K562 (cell line): ENCODE data around the gene HNRNPU. TPM values are rescaled to one million over a fixed set of nuclear protein-coding genes. Genes with fewer than 3 reads are reported as not detected.

Source experiments
- ATAC-seq: fragments of 200-7000 bp; cut with Tn5 transposase; 3 replicates; pipeline ENCODE4 v1.9.1; 2020; ENCODE audit warnings: moderate library complexity
- BruUV-seq: library from RNA; stranded (reverse); fragments of 400-500 nt; replicated peaks from 2 replicates; lab custom pipeline; 2021; lab: Mats Ljungman, UMichigan
- CTCF ChIA-PET: fragments of 300-600 bp; formaldehyde crosslinking; extraction: SDS; loops from one replicate; lab custom pipeline; 2021; ENCODE audit warnings: low intra/inter-chr PET ratio; lab: Yijun Ruan, JAX
- POLR2A ChIA-PET: fragments of 300-600, 350-650 bp; sonication (Branson Sonifier 250); formaldehyde crosslinking; extraction: SDS; loops from one replicate; lab custom pipeline; 2021; ENCODE audit warnings: antibody characterized with exemption, inconsistent platforms; lab: Yijun Ruan, JAX
- DNase-seq, 4 experiments: peaks; one replicate each; pipeline versions ENCODE4 v3.0.0 to v3.0.0-alpha.2; 2011 to 2018; ENCODE audit warnings: low spot score in 3 of 4, mixed read lengths in 3 of 4; ENCODE audit errors: extremely low read depth in 1 of 4
- FAIRE-seq: peaks from 2 replicates; lab custom pipeline; 2011; peaks lifted over from hg19 to GRCh38; lab: Jason Lieb, UNC
- H2AFZ ChIP-seq: 2 replicates; pipeline ENCODE4 v1.6.0; 2011; ENCODE audit warnings: low read depth, low read length, control low read depth, inconsistent platforms
- H3K27ac ChIP-seq: fragments of 200-600 bp; 3 replicates; pipeline ENCODE4 v1.8.0; 2011; ENCODE audit warnings: low read depth, mild to moderate bottlenecking, control low read depth, inconsistent platforms, low read length, moderate library complexity, mixed read lengths; ENCODE audit errors: extremely low read depth
- H3K27me3 ChIP-seq, 2 experiments: fragments of 300-600 bp in 1 of 2; 2 replicates in 1 of 2; 3 replicates in 1 of 2; pipeline versions ENCODE4 v1.6.0 to v1.8.0; 2011; ENCODE audit warnings: inconsistent platforms in 2 of 2, low read length in 2 of 2, mild to moderate bottlenecking in 1 of 2, mixed read lengths in 1 of 2, moderate library complexity in 1 of 2; ENCODE audit not compliant: control insufficient read depth in 2 of 2, insufficient read depth in 2 of 2
- H3K36me3 ChIP-seq: fragments of 300-600 bp; 3 replicates; pipeline ENCODE4 v1.8.0; 2011; ENCODE audit warnings: mild to moderate bottlenecking, low read length, inconsistent platforms; ENCODE audit not compliant: control insufficient read depth, insufficient read depth
- H3K4me1 ChIP-seq, 2 experiments: fragments of 200-600 bp in 1 of 2; replicated peaks in 1 of 2; 2 replicates in 1 of 2; 3 replicates in 1 of 2; pipeline versions ENCODE4 v1.5.1 to v1.8.0; 2011; ENCODE audit warnings: inconsistent platforms in 2 of 2, low read length in 2 of 2, mild to moderate bottlenecking in 1 of 2, mixed read lengths in 1 of 2, moderate library complexity in 1 of 2; ENCODE audit not compliant: control insufficient read depth in 2 of 2, insufficient read depth in 2 of 2
- H3K4me2 ChIP-seq: 2 replicates; pipeline ENCODE4 v1.6.1; 2011; ENCODE audit warnings: low read length, control low read depth, inconsistent platforms, mixed read lengths; ENCODE audit not compliant: insufficient read depth
- H3K4me3 ChIP-seq: fragments of 200-600 bp; sonication (generic), shearing (Covaris generic); 2 replicates; pipeline ENCODE4 v1.5.1; 2016; ENCODE audit warnings: control low read depth, inconsistent platforms
- H3K79me2 ChIP-seq: fragments of 200-600 bp; 3 replicates; pipeline ENCODE4 v1.8.0; 2011; ENCODE audit warnings: low read length, inconsistent platforms; ENCODE audit not compliant: control insufficient read depth, insufficient read depth
- H3K9ac ChIP-seq, 2 experiments: 2 replicates each; pipeline versions ENCODE4 v1.6.0 to v1.6.1; 2011; ENCODE audit warnings: low read depth in 2 of 2, low read length in 2 of 2, control low read depth in 1 of 2, inconsistent platforms in 1 of 2, mild to moderate bottlenecking in 1 of 2, mixed read lengths in 1 of 2; ENCODE audit not compliant: insufficient read depth in 1 of 2
- H3K9me1 ChIP-seq: one replicate; pipeline ENCODE4 v1.6.0; 2011; ENCODE audit warnings: inconsistent platforms, mild to moderate bottlenecking, low read length, moderate library complexity; ENCODE audit not compliant: control insufficient read depth, insufficient read depth
- H3K9me3 ChIP-seq: replicated peaks from 2 replicates; pipeline ENCODE4 v1.5.1; 2011; ENCODE audit warnings: low read depth, low read length, inconsistent platforms; ENCODE audit not compliant: control insufficient read depth, insufficient read depth
- H4K20me1 ChIP-seq: replicated peaks from 2 replicates; pipeline ENCODE4 v1.6.1; 2011; ENCODE audit warnings: low read length, inconsistent platforms, mixed read lengths; ENCODE audit not compliant: control insufficient read depth, insufficient read depth
- DACH1 ChIP-seq: fragments of 450-650 bp; IDR thresholded peaks from 2 replicates; pipeline ENCODE4 v1.6.1; 2018; ENCODE audit not compliant: partially characterized antibody
- ELF2 ChIP-seq: fragments of 250-450 bp; sonication (Bioruptor Pico); IDR thresholded peaks from 2 replicates; pipeline ENCODE4 v1.5.0; 2021; ENCODE audit warnings: mild to moderate bottlenecking
- GTF2E2 ChIP-seq: fragments of 200-800 bp; sonication (Bioruptor generic); IDR thresholded peaks from 2 replicates; pipeline ENCODE4 v1.6.1; 2016; ENCODE audit warnings: missing genetic modification characterization, missing compliant biosample characterization
- SMARCA4 ChIP-seq: fragments of 450-650 bp; IDR thresholded peaks from 2 replicates; pipeline ENCODE4 v1.6.1; 2016
- VEZF1 ChIP-seq: fragments of 200-800 bp; sonication (Bioruptor generic); IDR thresholded peaks from 2 replicates; pipeline ENCODE4 v1.6.1; 2017; ENCODE audit warnings: missing genetic modification characterization, missing compliant biosample characterization
- ZBTB43 ChIP-seq: sonication (generic); formaldehyde crosslinking; IDR thresholded peaks from 2 replicates; pipeline ENCODE4 v1.8.0; 2023; ENCODE audit warnings: mild to moderate bottlenecking, missing genetic modification reagents
- ZBTB7A ChIP-seq: IDR thresholded peaks from 2 replicates; pipeline ENCODE4 v1.6.1; 2011; ENCODE audit warnings: low read depth, mild to moderate bottlenecking, low read length, moderate library complexity, borderline replicate concordance; ENCODE audit not compliant: control insufficient read depth
- ZKSCAN1 ChIP-seq: fragments of 150-350 bp; IDR thresholded peaks from 2 replicates; pipeline ENCODE4 v1.6.1; 2016; ENCODE audit warnings: low read depth, low read length
- ZNF436 ChIP-seq: fragments of 250-450, 450-650 bp; sonication (Bioruptor Pico); formaldehyde crosslinking; IDR thresholded peaks from 2 replicates; pipeline ENCODE4 v1.7.0; 2020; ENCODE audit warnings: mild to moderate bottlenecking
- ZZZ3 ChIP-seq: fragments of 450-650 bp; IDR thresholded peaks from 2 replicates; pipeline ENCODE4 v1.6.1; 2016; ENCODE audit warnings: antibody characterized with exemption, mild to moderate bottlenecking, moderate library complexity
- WGBS: fragments of 100-300 bp; shearing (Covaris generic); methylation state at CpG from one replicate; pipeline ENCODE4 v1.1.6; 2016; ENCODE audit warnings: low coverage, mixed read lengths; ENCODE audit not compliant: insufficient coverage; ENCODE audit errors: missing lambda C conversion rate; 5-methylcytosine and 5-hydroxymethylcytosine counted together
- in situ Hi-C: fragments of 300-500 bp; cut with MboI; formaldehyde crosslinking; loops from 4 replicates; pipeline ENCODE4 v1.15.0; 2018; ENCODE audit warnings: inconsistent platforms, mixed read lengths
- intact Hi-C: fragments of 100-400 bp; cut with micrococcal nuclease; formaldehyde crosslinking; loops from 2 replicates; pipeline ENCODE4 v1.14.2; 2022
- polyA plus RNA-seq, 8 experiments: library from polyadenylated mRNA; depleted of rRNA in 4 of 8; stranded (reverse) in 5 of 8; unstranded in 3 of 8; fragments of >200 nt; fragmentation: Nextera tagmentation in 2 of 8; fragmentation: Illumina TruSeq in 1 of 8; extraction: Ambion mirVana in 2 of 8; extraction: Trizol in 1 of 8; gene quantifications; 2 replicates each; pipeline versions ENCODE4 v1.2.1 to v1.2.3, GENCODE V29; 2011 to 2014; ENCODE audit warnings: inconsistent platforms in 1 of 8, missing spikeins in 1 of 8
- total RNA-seq, 7 experiments: library from RNA; depleted of rRNA in 6 of 7; stranded (reverse); fragments of >200 nt in 6 of 7; fragmentation: Illumina TruSeq in 2 of 7; extraction: Trizol in 2 of 7; gene quantifications; 2 replicates each; pipeline versions ENCODE4 v1.2.1 to v1.2.3, GENCODE V29; 2011 to 2021; ENCODE audit warnings: low replicate concordance in 1 of 7
- TF ChIP-seq, protein P1 (sequence below), 3 experiments: IDR thresholded peaks in 2 of 3; conservative IDR thresholded peaks in 1 of 3; 2 replicates each; pipeline ENCODE4 v1.5.1; 2011 to 2012; ENCODE audit warnings: low read length in 3 of 3, mild to moderate bottlenecking in 3 of 3, control low read depth in 2 of 3, improper control_type of control experiment in 1 of 3, inconsistent platforms in 1 of 3, low read depth in 1 of 3, mixed read lengths in 1 of 3, moderate library complexity in 1 of 3; ENCODE audit not compliant: insufficient read depth in 2 of 3

The HNRNPU gene
- total and polyA plus RNA-seq, 9 of the 15 experiments (the other 6 are each of a cell fraction or from before 2014, with no cell fraction given), result 159 to 777 (median 577) TPM

DNA sequence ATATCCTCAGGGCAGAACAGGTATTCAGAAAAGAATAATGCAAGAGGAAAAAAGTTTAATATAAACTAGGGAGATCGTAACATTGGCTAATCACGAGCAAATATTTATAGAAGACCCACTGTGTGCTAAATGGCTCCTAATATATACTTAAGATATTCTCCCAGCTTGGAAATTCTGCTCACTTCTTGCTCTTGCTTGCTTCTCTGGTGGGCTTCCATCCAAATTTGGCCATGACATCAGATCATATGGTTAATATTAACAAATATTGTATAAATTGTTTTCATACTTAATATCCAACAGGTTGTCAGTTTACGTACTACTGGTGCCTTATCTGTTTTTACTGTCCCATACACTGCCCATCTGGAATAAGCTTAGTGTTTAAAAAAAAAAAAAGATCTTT is 27.8 kb downstream of the HNRNPU start:
- Histone ChIP-seq H3K27me3 (no peaks in the 10 kb centered on the region), H3K9me3 (no peaks in the 10 kb centered on the region), H3K27ac (peak overlapping the region; percentile 98), H3K79me2 (peaks cover 61% of the 10 kb centered on the region), H3K4me3 (peak overlapping the region; percentile 74), H3K9me1 (no peaks in the 10 kb centered on the region), H3K9ac (peak overlapping the region in 1 of 2 experiments; percentile 97; a peak in 3 of 4 replicates), H2AFZ (no peak overlapping the region), H3K4me1 (peaks cover 15 to 17% of the 10 kb centered on the region in 2 experiments; a peak in 4 of 5 replicates), H3K36me3 (peaks cover 48% of the 10 kb centered on the region), H3K4me2 (peak overlapping the region; percentile 98), H4K20me1 (peaks cover 17% of the 10 kb centered on the region)
- ChIA-PET CTCF (no interaction called here), POLR2A (interaction anchor here (0.6 to 22.4 kb wide), 6 partner anchors 19 to 215 kb away, joined by 3 to 485 read pairs (median 4); partner anchors contain the start of gene HNRNPU)
- ATAC-seq (no peak), FAIRE-seq (no peak), DNase-seq (no peak)
- 0 out of 2 replicates have a peak, but pooled peaks have one; percentile 7 for TF ChIP-seq ELF2 (CRISPR knock-in tag)
- no peak for TF ChIP-seq ZZZ3
- 0 out of 2 replicates have a peak, but pooled peaks have one; percentile 16 for TF ChIP-seq SMARCA4
- peak; percentile 93 for TF ChIP-seq ZKSCAN1
- TF ChIP-seq, protein P1, sequence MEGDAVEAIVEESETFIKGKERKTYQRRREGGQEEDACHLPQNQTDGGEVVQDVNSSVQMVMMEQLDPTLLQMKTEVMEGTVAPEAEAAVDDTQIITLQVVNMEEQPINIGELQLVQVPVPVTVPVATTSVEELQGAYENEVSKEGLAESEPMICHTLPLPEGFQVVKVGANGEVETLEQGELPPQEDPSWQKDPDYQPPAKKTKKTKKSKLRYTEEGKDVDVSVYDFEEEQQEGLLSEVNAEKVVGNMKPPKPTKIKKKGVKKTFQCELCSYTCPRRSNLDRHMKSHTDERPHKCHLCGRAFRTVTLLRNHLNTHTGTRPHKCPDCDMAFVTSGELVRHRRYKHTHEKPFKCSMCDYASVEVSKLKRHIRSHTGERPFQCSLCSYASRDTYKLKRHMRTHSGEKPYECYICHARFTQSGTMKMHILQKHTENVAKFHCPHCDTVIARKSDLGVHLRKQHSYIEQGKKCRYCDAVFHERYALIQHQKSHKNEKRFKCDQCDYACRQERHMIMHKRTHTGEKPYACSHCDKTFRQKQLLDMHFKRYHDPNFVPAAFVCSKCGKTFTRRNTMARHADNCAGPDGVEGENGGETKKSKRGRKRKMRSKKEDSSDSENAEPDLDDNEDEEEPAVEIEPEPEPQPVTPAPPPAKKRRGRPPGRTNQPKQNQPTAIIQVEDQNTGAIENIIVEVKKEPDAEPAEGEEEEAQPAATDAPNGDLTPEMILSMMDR (IDR thresholded peaks at IDR 0.05 in 2 of 3, conservative IDR thresholded peaks at IDR 0.05 in 1 of 3; ENCODE audit: insufficient read depth in 2 of 3, low read depth in 1 of 3, low read length in 3 of 3), result no peak
- peak; percentile 72 for TF ChIP-seq DACH1
- TF ChIP-seq ZBTB43 (CRISPR knock-in tag), result no peak
- TF ChIP-seq GTF2E2 (tag), result no peak; the same call in 1 of the 2 replicates
- TF ChIP-seq VEZF1, result peak; percentile 21; the same call in 1 of the 2 replicates
- TF ChIP-seq ZNF436 (CRISPR knock-in tag), result no peak
- no peak for TF ChIP-seq ZBTB7A
- intact Hi-C loops (loop anchor here (10.0 kb wide), 1 partner anchor 208 kb away; no protein-coding TSS in a partner anchor), in situ Hi-C loops (no loop called here)
- no TSS peak for BruUV-seq
- 0% methylated on average over 3 of the region's 3 CpGs for WGBS
